Caco-2 (cell line): ENCODE measurements around the gene C10orf143. TPM values are rescaled to one million over a fixed set of nuclear protein-coding genes. Genes with fewer than 3 reads are reported as not detected.

Experiments used
- BruUV-seq: library from RNA; stranded (reverse); fragments of 400-500 nt; replicated peaks from 2 replicates; lab custom pipeline; 2021; lab: Mats Ljungman, UMichigan
- CTCF ChIA-PET: fragments of 300-600 bp; sonication (Branson Sonifier 250); formaldehyde crosslinking; loops from one replicate; lab custom pipeline; 2022; ENCODE audit warnings: antibody characterized with exemption; lab: Charles Lee
- POLR2A ChIA-PET: fragments of 300-600 bp; sonication (Branson Sonifier 250); formaldehyde crosslinking; loops from one replicate; lab custom pipeline; 2022; ENCODE audit warnings: antibody characterized with exemption; lab: Charles Lee
- DNase-seq, 2 experiments: peaks; one replicate each; pipeline versions ENCODE4 v3.0.0 to v3.0.0-alpha.2; 2020 to 2022
- H3K27me3 ChIP-seq: replicated peaks from 2 replicates; pipeline ENCODE4 v1.6.0; 2011; ENCODE audit warnings: low read length; ENCODE audit not compliant: control insufficient read depth, insufficient read depth
- H3K36me3 ChIP-seq: 2 replicates; pipeline ENCODE4 v1.5.1; 2011; ENCODE audit warnings: low read length; ENCODE audit not compliant: control insufficient read depth, insufficient read depth
- H3K4me1 ChIP-seq: fragments of 250-450 bp; sonication (Bioruptor Pico); 2 replicates; pipeline ENCODE4 v1.5.1; 2020; ENCODE audit warnings: mild to moderate bottlenecking
- H3K4me3 ChIP-seq: 2 replicates; pipeline ENCODE4 v1.5.1; 2011; ENCODE audit warnings: low read depth, mild to moderate bottlenecking, control low read depth, low read length
- H3K9me3 ChIP-seq: fragments of 250-450 bp; sonication (Bioruptor Pico); 2 replicates; pipeline ENCODE4 v1.5.1; 2020; ENCODE audit warnings: mild to moderate bottlenecking, moderate library complexity
- H3K27ac Mint-ChIP-seq: one replicate; pipeline ENCODE4 v1.8.0; 2022; ENCODE audit warnings: mixed read lengths; ENCODE audit not compliant: unreplicated experiment
- H3K27me3 Mint-ChIP-seq: one replicate; pipeline ENCODE4 v1.8.0; 2022; ENCODE audit warnings: mixed read lengths; ENCODE audit not compliant: insufficient read depth, unreplicated experiment
- H3K36me3 Mint-ChIP-seq: one replicate; pipeline ENCODE4 v1.8.0; 2022; ENCODE audit warnings: mild to moderate bottlenecking, mixed read lengths; ENCODE audit not compliant: insufficient read depth, unreplicated experiment
- H3K4me1 Mint-ChIP-seq: one replicate; pipeline ENCODE4 v1.8.0; 2022; ENCODE audit warnings: low read depth, mixed read lengths; ENCODE audit not compliant: unreplicated experiment
- H3K4me3 Mint-ChIP-seq: one replicate; pipeline ENCODE4 v1.8.0; 2022; ENCODE audit warnings: mild to moderate bottlenecking, moderate library complexity, mixed read lengths; ENCODE audit not compliant: unreplicated experiment
- H3K9me3 Mint-ChIP-seq: one replicate; pipeline ENCODE4 v1.8.0; 2022; ENCODE audit warnings: mixed read lengths; ENCODE audit not compliant: unreplicated experiment
- CTCF ChIP-seq, 2 experiments: fragments of 200-600 bp in 1 of 2; IDR thresholded peaks; 1 replicate in 1 of 2; 2 replicates in 1 of 2; pipeline versions ENCODE4 v1.5.1 to v1.8.0; 2011 to 2022; ENCODE audit warnings: antibody characterized with exemption in 1 of 2, control low read depth in 1 of 2, inconsistent platforms in 1 of 2, low read depth in 1 of 2, low read length in 1 of 2, mild to moderate bottlenecking in 1 of 2, moderate library complexity in 1 of 2; ENCODE audit not compliant: insufficient read depth in 1 of 2, severe bottlenecking in 1 of 2, unreplicated experiment in 1 of 2
- intact Hi-C: fragments of 100-400 bp; cut with micrococcal nuclease; formaldehyde crosslinking; loops from one replicate; pipeline ENCODE4 v1.10.0; 2022; ENCODE audit not compliant: unreplicated experiment
- total RNA-seq: library from RNA; stranded (reverse); gene quantifications from 2 replicates; pipeline ENCODE4 v1.2.3, GENCODE V29; 2022

The C10orf143 gene
- total RNA-seq, 1 experiment from 2014 or later: 0.54 TPM

DNA sequence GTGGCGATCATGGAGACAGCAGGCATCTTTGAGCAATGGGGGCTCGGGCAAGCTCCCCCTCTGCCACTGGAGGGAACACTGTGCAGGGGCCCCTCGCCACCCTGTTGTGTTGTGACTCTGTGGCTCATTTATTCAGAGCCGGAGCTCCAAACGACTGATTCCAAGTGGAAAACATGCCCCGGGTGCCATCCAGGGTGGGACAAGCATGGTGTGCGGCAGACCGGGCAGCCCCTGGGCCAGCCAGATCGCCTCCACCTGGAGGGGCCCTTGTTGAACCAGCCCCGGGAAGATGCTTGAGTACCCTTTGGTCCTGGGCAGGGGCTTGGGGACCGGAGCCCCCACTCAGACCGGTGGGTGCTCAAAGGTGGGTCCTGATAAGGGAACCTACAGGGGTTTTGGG is 61.4 kb downstream of the C10orf143 start:
- H3K9me3 Mint-ChIP-seq: no peaks in the 10 kb centered on the region
- ChIA-PET POLR2A (no interaction called here), CTCF (no interaction called here)
- H3K4me1 ChIP-seq: no peaks in the 10 kb centered on the region
- no peak overlapping the region for H3K27ac Mint-ChIP-seq
- H3K9me3 ChIP-seq: no peaks in the 10 kb centered on the region
- H3K4me3 Mint-ChIP-seq: no peak overlapping the region
- no peak for TF ChIP-seq CTCF (IDR thresholded peaks at IDR 0.05; ENCODE audit: insufficient read depth in 1 of 2, low read depth in 1 of 2, low read length in 1 of 2, severe bottlenecking in 1 of 2, unreplicated experiment in 1 of 2)
- no peak for DNase-seq
- H3K36me3 ChIP-seq: no peaks in the 10 kb centered on the region
- H3K4me1 Mint-ChIP-seq: no peaks in the 10 kb centered on the region
- no peak overlapping the region for H3K4me3 ChIP-seq
- intact Hi-C loops: no loop called here
- H3K27me3 Mint-ChIP-seq: peaks cover 18% of the 10 kb centered on the region
- no peaks in the 10 kb centered on the region for H3K36me3 Mint-ChIP-seq
- BruUV-seq: no TSS peak
- H3K27me3 ChIP-seq: no peaks in the 10 kb centered on the region; the same call in 1 of the 2 replicates

DNA sequence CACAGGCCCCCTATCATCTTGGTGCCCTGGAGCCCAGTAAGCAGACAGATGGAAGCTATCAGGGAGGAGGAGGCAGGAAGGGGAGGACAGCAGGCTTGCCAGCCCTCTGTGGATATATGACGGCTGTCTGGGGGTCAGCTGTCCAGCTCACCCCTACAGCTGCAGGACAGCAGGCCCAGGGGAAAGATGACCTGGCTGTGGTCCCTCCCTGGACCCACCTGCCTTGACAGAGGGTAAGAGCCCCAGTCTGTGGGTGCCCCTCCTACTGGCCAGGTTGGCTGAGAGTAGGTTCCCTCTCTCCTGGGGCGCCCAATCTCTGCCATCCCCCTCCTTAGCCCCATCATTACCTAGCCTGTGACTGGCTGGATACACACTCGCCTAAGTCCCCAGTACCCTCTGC is 62.5 kb downstream of the C10orf143 start:
- H3K4me3 Mint-ChIP-seq: no peak overlapping the region
- no peaks in the 10 kb centered on the region for H3K4me1 Mint-ChIP-seq
- no peaks in the 10 kb centered on the region for H3K36me3 Mint-ChIP-seq
- Histone ChIP-seq H3K27me3 (no peaks in the 10 kb centered on the region; the same call in 1 of the 2 replicates), H3K9me3 (no peaks in the 10 kb centered on the region), H3K4me3 (no peak overlapping the region), H3K4me1 (no peaks in the 10 kb centered on the region), H3K36me3 (no peaks in the 10 kb centered on the region)
- no peak for TF ChIP-seq CTCF (IDR thresholded peaks at IDR 0.05; ENCODE audit: insufficient read depth in 1 of 2, low read depth in 1 of 2, low read length in 1 of 2, severe bottlenecking in 1 of 2, unreplicated experiment in 1 of 2)
- CTCF ChIA-PET: no interaction called here
- peaks cover 29% of the 10 kb centered on the region for H3K27me3 Mint-ChIP-seq
- intact Hi-C loops: no loop called here
- POLR2A ChIA-PET: no interaction called here
- no peaks in the 10 kb centered on the region for H3K9me3 Mint-ChIP-seq
- BruUV-seq: no TSS peak
- DNase-seq: no peak
- H3K27ac Mint-ChIP-seq: no peak overlapping the region

DNA sequence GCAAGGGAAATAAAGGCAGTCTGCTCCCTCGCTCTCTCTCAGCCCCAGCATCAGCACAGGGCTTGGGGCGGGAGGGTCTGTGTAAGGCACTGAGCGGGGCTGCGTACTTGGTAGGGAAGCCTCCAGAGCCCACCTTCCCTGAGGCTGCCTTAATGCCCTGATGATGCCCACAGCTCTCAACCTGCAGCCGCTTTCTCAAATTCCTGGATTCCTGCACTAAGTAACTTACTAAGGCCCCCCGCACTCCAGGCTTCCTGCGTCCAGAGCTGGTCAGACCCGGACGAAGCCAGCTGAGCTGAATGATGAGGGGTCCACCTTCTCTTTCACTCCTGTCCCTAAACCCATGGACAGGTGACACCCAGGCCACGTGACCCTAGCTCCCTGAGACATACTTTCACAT is 63.3 kb downstream of the C10orf143 start:
- TF ChIP-seq CTCF (IDR thresholded peaks at IDR 0.05; ENCODE audit: insufficient read depth in 1 of 2, low read depth in 1 of 2, low read length in 1 of 2, severe bottlenecking in 1 of 2, unreplicated experiment in 1 of 2): no peak
- POLR2A ChIA-PET: no interaction called here

More for the DNA sequence above, 63.3 kb downstream of the C10orf143 start:
- intact Hi-C loops: no loop called here
- CTCF ChIA-PET: no interaction called here
- H3K9me3 ChIP-seq: no peaks in the 10 kb centered on the region
- no peaks in the 10 kb centered on the region for H3K4me1 ChIP-seq
- no peaks in the 10 kb centered on the region; the same call in 1 of the 2 replicates for H3K27me3 ChIP-seq
- Mint-ChIP-seq H3K4me3 (no peak overlapping the region), H3K27me3 (peaks cover 33% of the 10 kb centered on the region), H3K4me1 (no peaks in the 10 kb centered on the region), H3K9me3 (no peaks in the 10 kb centered on the region), H3K36me3 (no peaks in the 10 kb centered on the region), H3K27ac (no peak overlapping the region)
- BruUV-seq: no TSS peak
- DNase-seq: no peak
- no peaks in the 10 kb centered on the region for H3K36me3 ChIP-seq
- H3K4me3 ChIP-seq: no peak overlapping the region
